HL-60 (cell line): ENCODE data around the gene BIN2.

Experiments
- DNase-seq, 2 experiments: peaks; one replicate each; pipeline ENCODE4 v3.0.0-alpha.2; 2010 to 2020; ENCODE audit warnings: low read depth in 1 of 2, low spot score in 1 of 2
- H3K27ac ChIP-seq: fragments of 250-450 bp; sonication (Bioruptor Pico); replicated peaks from 2 replicates; pipeline ENCODE4 v1.5.1; 2020; ENCODE audit warnings: mild to moderate bottlenecking, moderate library complexity
- H3K27me3 ChIP-seq: fragments of 250-450 bp; sonication (Bioruptor Pico); 2 replicates; pipeline ENCODE4 v1.5.1; 2021; ENCODE audit warnings: mild to moderate bottlenecking, moderate library complexity; ENCODE audit not compliant: insufficient read depth, poor library complexity, severe bottlenecking
- H3K4me3 ChIP-seq: replicated peaks from 2 replicates; pipeline ENCODE4 v1.5.1; 2011; ENCODE audit warnings: mild to moderate bottlenecking, control low read depth, low read length; ENCODE audit not compliant: insufficient read depth
- GABPA ChIP-seq: IDR thresholded peaks from 2 replicates; pipeline ENCODE4 v1.6.1; 2012; ENCODE audit warnings: low read depth
- POLR2AphosphoS5 ChIP-seq: IDR thresholded peaks from 2 replicates; pipeline ENCODE4 v1.6.1; 2012; ENCODE audit warnings: low read depth
- SPI1 ChIP-seq: IDR thresholded peaks from 2 replicates; pipeline ENCODE4 v1.6.1; 2012; ENCODE audit warnings: low read depth, mild to moderate bottlenecking, borderline replicate concordance
- TF ChIP-seq, protein P1 (sequence below): IDR thresholded peaks from 2 replicates; pipeline ENCODE4 v1.6.1; 2012; ENCODE audit warnings: low read depth; ENCODE audit not compliant: insufficient replicate concordance
- TF ChIP-seq, protein P2 (sequence below): IDR thresholded peaks from one replicate; pipeline ENCODE4 v1.5.1; 2011; ENCODE audit warnings: low read length, control low read depth, inconsistent platforms; ENCODE audit not compliant: insufficient read depth

Gene BIN2

DNA sequence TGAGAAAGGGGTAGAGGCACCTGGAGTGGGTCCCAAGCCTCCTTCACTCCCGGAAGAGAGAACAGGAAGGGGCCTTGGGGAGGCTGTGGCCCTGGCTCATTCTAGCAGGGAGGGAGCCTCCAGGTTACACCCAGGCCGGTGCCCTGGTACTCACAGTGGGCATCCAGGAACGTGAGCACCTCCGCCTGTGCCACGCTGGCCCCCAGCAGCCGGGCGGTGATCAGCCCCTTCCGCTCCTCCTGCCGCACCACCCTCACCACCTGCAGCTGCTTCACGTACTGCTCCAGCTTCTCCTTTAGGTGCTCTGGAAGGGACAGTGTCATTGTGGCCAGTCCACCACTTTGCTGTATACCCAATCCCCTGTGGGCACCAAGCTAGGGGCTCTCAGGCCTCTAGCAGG is 41.3 kb upstream of the BIN2 start:
- DNase-seq = no peak
- no peaks in the 10 kb centered on the region for H3K27me3 ChIP-seq
- TF ChIP-seq SPI1 (no peak), POLR2AphosphoS5 (no peak), GABPA (no peak)
- TF ChIP-seq, protein P1, sequence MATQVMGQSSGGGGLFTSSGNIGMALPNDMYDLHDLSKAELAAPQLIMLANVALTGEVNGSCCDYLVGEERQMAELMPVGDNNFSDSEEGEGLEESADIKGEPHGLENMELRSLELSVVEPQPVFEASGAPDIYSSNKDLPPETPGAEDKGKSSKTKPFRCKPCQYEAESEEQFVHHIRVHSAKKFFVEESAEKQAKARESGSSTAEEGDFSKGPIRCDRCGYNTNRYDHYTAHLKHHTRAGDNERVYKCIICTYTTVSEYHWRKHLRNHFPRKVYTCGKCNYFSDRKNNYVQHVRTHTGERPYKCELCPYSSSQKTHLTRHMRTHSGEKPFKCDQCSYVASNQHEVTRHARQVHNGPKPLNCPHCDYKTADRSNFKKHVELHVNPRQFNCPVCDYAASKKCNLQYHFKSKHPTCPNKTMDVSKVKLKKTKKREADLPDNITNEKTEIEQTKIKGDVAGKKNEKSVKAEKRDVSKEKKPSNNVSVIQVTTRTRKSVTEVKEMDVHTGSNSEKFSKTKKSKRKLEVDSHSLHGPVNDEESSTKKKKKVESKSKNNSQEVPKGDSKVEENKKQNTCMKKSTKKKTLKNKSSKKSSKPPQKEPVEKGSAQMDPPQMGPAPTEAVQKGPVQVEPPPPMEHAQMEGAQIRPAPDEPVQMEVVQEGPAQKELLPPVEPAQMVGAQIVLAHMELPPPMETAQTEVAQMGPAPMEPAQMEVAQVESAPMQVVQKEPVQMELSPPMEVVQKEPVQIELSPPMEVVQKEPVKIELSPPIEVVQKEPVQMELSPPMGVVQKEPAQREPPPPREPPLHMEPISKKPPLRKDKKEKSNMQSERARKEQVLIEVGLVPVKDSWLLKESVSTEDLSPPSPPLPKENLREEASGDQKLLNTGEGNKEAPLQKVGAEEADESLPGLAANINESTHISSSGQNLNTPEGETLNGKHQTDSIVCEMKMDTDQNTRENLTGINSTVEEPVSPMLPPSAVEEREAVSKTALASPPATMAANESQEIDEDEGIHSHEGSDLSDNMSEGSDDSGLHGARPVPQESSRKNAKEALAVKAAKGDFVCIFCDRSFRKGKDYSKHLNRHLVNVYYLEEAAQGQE = no peak
- TF ChIP-seq, protein P2, sequence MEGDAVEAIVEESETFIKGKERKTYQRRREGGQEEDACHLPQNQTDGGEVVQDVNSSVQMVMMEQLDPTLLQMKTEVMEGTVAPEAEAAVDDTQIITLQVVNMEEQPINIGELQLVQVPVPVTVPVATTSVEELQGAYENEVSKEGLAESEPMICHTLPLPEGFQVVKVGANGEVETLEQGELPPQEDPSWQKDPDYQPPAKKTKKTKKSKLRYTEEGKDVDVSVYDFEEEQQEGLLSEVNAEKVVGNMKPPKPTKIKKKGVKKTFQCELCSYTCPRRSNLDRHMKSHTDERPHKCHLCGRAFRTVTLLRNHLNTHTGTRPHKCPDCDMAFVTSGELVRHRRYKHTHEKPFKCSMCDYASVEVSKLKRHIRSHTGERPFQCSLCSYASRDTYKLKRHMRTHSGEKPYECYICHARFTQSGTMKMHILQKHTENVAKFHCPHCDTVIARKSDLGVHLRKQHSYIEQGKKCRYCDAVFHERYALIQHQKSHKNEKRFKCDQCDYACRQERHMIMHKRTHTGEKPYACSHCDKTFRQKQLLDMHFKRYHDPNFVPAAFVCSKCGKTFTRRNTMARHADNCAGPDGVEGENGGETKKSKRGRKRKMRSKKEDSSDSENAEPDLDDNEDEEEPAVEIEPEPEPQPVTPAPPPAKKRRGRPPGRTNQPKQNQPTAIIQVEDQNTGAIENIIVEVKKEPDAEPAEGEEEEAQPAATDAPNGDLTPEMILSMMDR = no peak
- H3K4me3 ChIP-seq = no peak overlapping the region
- H3K27ac ChIP-seq = no peak overlapping the region

DNA sequence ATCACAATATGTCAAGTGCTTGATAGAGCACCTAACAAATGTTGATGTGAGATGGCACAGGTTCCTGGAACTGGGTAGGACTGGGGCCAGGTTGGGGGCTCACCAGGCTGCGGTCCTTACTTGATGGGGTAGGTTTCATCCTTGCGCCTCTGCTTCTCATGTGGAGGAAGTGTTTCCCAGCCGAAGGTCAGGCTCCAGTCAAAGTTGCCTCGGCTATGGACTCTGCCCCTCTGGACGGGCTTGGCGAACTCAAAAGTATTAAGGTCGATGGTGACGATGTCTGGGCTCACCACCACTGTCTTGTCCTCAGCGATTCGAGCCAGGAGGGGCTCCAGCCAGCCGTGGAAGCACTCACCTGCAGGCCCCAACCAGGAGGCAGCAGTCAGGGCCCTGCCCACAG is 40.0 kb upstream of the BIN2 start:
- TF ChIP-seq GABPA (no peak), POLR2AphosphoS5 (no peak), SPI1 (no peak)
- TF ChIP-seq, protein P2 = no peak
- TF ChIP-seq, protein P1 = no peak
- Histone ChIP-seq H3K27me3 (no peaks in the 10 kb centered on the region), H3K4me3 (no peak overlapping the region), H3K27ac (no peak overlapping the region)
- DNase-seq = no peak

DNA sequence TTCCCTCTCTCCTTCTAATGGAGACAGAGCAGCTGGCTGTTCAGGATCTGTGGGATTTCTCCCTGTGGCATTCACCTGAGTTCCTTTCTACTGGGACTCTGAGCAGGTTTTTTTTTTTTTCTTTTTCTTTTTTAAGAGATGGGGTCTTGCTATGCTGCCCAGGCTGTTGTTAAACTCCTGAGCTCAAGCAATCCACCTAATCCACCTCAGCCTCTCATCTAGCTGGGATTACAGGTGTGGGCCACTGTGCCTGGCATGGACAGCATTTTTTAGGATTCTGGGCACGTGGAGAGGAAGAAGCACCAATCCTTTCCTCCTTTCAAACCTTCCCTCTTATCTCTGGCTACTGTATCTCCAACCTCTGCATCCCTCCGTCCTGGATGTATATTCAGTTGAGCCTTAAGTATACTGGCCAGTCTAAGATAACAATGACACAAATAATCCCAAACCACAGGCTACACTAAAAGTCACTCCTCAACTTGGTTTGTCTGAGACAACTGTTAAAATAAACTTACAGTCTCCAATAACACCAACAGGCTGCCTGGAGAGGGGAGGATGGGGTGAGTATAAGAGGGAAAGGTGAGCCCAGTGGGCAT is 38.9 kb upstream of the BIN2 start:
- no peaks in the 10 kb centered on the region for H3K27me3 ChIP-seq
- H3K4me3 ChIP-seq = no peak overlapping the region
- H3K27ac ChIP-seq = no peak overlapping the region
- no peak for TF ChIP-seq POLR2AphosphoS5
- TF ChIP-seq, protein P1 = no peak
- TF ChIP-seq SPI1 = no peak
- no peak for TF ChIP-seq GABPA
- TF ChIP-seq, protein P2 = no peak
- no peak for DNase-seq
